GM12872 (cell line): ENCODE results near the gene MRPL55.

Source experiments
- TF ChIP-seq, protein P1 (sequence below): IDR thresholded peaks from 3 replicates; pipeline ENCODE4 v1.5.1; 2011; ENCODE audit warnings: low read depth, mild to moderate bottlenecking, low read length, moderate library complexity; ENCODE audit not compliant: insufficient read depth

The MRPL55 gene

DNA sequence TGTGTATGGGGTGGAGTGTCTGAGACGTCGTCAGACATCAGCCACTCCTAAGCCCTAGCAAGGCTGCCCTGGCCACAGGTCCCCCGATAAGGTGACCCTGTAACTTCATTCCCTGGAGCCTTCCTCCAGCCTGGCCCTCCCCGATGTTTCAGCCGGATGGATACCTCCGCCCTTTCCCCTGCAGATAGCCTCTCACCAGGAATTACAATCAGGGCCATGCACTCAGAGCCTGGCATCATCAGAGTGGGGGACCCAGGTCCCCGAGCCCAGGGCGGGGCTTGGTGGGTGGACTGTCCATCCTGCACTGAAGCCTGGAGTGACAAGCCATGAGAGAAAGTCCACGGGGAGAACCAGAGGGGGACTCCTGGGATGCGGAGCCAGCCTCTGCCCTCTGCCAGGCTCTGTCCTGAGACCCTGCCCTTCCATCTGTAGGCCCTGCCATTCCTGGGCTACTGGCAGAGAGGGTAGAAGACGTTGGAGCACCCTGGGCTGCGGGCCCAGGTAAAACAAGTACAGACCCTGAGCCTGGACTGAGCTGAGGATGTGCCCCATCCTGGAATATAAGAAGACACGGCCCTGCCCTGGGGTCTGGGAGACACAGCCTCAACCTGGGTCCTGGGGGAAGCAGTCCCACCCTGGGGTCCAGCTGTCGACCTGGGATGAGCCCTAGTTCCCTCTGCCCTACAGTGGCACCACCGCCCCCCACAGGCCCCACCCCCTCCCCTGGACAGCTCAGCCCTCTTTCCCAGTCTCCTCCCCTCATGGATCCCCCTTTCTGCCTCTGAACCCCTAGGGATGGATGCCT is 43.4 kb downstream of the MRPL55 start:
- TF ChIP-seq, protein P1, sequence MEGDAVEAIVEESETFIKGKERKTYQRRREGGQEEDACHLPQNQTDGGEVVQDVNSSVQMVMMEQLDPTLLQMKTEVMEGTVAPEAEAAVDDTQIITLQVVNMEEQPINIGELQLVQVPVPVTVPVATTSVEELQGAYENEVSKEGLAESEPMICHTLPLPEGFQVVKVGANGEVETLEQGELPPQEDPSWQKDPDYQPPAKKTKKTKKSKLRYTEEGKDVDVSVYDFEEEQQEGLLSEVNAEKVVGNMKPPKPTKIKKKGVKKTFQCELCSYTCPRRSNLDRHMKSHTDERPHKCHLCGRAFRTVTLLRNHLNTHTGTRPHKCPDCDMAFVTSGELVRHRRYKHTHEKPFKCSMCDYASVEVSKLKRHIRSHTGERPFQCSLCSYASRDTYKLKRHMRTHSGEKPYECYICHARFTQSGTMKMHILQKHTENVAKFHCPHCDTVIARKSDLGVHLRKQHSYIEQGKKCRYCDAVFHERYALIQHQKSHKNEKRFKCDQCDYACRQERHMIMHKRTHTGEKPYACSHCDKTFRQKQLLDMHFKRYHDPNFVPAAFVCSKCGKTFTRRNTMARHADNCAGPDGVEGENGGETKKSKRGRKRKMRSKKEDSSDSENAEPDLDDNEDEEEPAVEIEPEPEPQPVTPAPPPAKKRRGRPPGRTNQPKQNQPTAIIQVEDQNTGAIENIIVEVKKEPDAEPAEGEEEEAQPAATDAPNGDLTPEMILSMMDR, result no peak

DNA sequence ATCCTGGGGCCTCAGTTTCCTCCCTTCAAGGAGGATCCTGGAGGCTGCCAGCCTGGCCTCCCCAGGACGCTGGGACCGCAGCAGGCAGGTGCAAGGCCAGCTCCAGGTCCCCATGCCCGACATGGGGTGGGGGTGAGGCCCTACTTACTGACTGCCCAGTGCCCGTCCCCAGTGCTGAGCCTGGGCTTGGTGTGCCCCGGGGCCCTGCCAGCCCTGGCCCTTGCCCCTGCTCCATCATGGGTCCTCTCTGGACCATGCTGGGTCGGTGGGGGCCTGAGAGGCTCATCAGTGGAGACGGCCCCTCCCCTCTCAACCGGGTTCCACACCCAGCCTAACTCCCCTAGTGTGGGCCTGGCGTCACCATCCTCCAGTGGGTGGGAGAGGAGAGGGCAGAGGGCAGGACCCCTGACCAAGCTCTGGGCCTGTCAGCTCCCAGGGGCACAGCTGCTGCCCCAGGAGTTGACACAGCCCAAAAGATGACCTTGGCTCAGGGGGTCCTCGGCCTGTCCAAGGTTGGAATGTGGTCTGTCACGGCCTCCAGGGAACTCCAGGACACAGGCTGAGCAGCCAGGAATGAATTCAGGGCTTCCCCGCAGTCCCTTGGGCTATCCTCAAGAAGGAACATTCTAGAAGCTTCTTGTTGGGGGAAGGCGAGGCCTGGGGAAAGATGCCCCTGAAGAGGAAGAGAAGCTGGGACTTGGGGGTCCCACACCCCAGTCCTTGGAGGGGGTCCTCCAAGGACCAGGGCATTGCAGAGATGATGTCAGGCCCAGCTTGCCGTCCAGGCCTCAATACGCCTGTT is 44.2 kb downstream of the MRPL55 start:
- TF ChIP-seq, protein P1, result no peak

DNA sequence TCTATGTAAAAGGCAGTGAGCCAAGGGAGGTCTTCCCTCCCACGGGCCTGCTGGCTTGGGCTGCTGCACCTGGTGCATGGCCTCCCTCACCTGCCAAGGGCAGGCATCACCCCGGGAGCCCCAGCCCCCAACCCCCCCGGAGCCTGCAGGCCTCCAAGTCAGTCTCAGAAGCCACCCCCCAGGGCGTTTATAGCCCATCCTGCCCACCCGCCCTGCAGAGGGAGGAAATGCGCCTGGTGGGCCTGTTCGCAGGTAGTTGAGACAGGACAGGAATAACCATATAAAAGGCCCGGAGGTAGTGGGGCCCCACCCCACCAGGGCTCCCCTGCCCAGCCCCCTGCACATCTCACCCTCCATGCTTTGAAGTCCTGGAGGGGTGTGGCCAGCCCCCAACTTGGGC is 44.8 kb downstream of the MRPL55 start:
- TF ChIP-seq, protein P1, result no peak

DNA sequence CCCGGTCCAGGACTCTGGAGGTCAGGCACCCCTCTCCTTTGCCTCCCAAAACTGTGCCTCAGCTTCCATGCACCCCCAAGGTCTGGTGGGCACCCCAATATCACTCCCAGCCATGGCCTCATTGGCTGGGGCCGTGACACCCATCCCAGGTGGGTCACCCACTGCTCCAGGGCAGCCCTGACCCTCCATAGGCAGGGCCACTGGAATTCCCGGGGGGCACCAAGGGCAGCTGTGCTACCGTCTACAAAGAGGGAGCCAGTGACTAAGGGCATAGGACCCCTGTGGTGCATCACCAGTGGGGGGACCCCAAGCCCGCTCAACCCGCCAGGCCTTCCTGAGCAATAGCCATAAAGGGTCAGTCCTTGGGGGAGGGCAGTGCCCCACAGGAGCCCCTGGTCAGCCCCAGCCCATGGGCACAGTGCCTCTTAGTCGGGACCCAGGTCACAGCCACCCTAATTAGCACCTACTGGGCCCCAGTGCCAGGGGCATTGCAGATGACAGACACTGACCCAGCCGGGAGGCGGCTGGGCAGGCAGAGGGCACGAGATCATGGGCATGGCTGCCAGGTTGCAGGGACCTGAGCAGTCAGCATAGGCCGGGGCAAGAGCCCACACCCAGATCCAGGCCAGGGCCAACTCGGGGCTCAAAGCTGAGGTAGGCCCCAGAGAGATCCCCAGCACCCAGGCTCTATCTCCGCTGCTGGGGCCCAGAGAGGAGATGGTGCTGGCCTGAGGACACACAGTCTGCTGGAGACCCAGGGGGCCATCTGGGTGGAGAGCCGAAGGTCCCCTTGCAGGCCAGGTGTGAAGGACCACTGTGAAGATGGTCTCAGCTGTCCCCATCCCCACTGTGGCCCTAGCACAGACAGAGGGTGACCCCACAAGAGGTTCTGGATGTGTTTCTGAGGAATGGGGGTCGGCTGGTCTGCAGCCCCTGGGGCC is 45.6 kb downstream of the MRPL55 start:
- TF ChIP-seq, protein P1, result no peak

DNA sequence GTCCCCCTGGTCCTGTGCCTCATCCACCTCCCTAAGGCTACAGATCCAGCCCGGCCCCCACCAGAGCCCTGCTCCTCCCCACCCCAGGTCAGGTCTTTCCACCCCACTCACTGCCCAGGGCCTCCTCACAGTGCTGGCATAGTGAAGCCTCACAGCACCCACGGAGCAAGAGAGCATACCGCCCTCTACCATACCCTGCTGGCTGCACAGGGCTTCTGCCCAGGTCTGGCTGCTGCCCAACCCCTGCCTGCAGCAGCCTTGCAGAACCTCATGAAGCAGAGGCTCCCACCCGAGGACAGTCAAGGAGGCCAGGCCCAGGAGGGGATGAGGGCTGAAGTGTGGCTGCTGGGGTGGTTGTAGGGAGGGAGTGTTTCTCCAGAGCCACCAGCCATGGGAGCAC is 46.3 kb downstream of the MRPL55 start:
- TF ChIP-seq, protein P1, result peak; percentile 10; the same call in 1 of the 3 replicates

DNA sequence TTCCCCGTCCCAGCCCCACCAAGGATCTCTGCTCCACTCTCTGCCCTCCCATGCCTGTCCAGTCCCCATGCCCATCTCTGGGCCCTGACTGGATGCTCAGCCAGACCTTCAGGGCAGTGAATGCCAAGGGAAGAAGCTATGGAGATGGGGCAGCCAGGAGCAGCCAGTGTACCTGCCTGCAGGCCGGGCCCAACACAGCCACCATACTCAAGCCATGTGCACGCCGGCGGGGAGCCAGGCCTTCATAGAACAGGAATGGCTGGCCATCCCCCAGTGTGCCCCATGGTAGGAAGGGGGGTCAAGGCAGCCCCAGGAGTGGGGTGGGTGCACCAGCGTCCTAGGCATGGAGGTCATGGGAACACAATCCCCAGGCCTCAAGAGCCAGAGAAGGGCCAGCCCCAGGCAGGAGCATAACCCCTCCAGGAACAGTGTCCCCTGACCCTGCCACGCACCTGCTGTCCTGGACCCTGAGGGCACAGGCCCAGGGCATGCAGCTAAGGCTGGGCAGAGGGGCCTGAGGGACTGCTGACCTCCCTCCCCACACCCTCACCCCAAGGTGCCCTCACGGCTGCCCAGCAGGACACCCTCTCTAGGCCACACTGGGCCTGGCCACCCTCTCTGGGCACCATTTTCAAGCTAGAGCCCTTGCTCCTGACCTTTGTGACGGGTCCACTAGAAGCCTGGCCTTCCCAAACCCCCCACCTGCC is 46.9 kb downstream of the MRPL55 start:
- TF ChIP-seq, protein P1, result no peak
